C4-2B (cell line): ENCODE measurements around the gene PPM1B.

ENCODE experiments used
- H3K27ac ChIP-seq: fragments of 450-650 bp; 2 replicates; pipeline ENCODE4 v1.5.1; 2017
- ZFX ChIP-seq: fragments of 450-650 bp; IDR thresholded peaks from 2 replicates; pipeline ENCODE4 v1.6.1; 2017
- TF ChIP-seq, protein P1 (sequence below): fragments of 450-650 bp; conservative IDR thresholded peaks from 2 replicates; pipeline ENCODE4 v1.5.1; 2017; ENCODE audit warnings: mild to moderate bottlenecking

The PPM1B gene

DNA sequence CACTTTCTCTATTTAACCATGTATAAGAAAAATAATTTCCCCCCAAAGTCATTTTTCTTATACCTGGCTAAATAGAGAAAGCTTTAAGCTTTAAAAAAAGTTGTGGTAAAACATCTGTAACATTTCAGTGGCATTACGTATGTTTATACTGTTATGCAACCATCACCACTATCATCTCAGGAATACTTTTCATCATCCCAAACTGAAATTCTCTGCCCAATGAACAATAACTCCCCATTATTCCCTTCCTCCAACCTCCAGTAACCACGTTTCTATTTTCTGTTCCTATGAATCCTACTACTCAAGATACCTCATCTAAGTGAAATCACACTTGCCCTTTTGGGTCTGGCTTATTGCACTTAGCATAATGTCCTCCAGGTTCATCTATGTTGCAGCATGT, 104.9 kb downstream of the PPM1B start:
- H3K27ac ChIP-seq: no peak overlapping the region
- no peak for TF ChIP-seq ZFX
- TF ChIP-seq, protein P1, sequence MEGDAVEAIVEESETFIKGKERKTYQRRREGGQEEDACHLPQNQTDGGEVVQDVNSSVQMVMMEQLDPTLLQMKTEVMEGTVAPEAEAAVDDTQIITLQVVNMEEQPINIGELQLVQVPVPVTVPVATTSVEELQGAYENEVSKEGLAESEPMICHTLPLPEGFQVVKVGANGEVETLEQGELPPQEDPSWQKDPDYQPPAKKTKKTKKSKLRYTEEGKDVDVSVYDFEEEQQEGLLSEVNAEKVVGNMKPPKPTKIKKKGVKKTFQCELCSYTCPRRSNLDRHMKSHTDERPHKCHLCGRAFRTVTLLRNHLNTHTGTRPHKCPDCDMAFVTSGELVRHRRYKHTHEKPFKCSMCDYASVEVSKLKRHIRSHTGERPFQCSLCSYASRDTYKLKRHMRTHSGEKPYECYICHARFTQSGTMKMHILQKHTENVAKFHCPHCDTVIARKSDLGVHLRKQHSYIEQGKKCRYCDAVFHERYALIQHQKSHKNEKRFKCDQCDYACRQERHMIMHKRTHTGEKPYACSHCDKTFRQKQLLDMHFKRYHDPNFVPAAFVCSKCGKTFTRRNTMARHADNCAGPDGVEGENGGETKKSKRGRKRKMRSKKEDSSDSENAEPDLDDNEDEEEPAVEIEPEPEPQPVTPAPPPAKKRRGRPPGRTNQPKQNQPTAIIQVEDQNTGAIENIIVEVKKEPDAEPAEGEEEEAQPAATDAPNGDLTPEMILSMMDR: no peak

DNA sequence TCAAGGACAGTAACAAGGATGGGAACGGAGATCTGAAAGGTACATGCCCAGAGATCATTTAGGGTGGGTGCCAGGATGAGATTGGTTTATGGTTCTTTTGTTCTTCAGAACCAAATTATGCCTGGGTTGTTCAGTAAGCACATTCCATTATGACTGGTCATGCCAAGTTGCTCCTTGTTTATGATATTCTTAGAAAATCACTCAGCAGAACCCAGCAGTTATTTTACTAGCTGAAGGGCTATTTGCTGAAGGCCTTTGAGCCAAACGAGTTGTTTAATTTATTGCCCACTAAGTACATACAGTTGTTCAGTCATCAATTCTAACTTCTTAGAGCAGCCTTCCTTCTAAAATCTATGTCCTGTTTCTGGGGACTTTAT, 107.2 kb downstream of the PPM1B start:
- H3K27ac ChIP-seq: no peak overlapping the region
- TF ChIP-seq, protein P1: no peak
- no peak for TF ChIP-seq ZFX

GRCh38 chr2:44277541-44277940, 108.9 kb downstream of the PPM1B start:
- TF ChIP-seq, protein P1: no peak
- TF ChIP-seq ZFX: no peak
- no peak overlapping the region for H3K27ac ChIP-seq

GRCh38 chr2:44280869-44281268, 112.2 kb downstream of the PPM1B start:
- TF ChIP-seq, protein P1: no peak
- TF ChIP-seq ZFX: no peak
- H3K27ac ChIP-seq: no peak overlapping the region
